ENCODE results near the gene SLC22A3.

The SLC22A3 gene

DNA sequence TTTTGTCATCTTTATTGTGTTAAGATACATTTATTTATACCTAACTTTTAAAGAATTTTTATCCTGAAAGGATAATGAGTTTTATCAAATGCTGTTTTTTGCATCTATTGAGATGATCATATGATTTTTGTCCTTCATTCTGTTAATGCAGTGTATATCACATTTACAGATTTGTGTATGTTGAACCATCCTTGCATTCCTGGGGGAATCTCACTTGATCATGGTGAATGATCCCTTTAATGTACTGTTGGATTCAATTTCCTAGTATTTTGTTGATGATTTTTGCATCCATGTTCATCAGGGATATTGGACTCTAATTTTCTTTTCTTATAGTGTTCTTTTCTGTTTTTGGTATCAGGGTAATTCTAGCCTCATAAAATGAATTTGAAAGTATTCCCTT is 38.5 kb upstream of the SLC22A3 start:
- TF ChIP-seq ZFX (IDR thresholded peaks at IDR 0.05) = no peak
- TF ChIP-seq, protein P1, sequence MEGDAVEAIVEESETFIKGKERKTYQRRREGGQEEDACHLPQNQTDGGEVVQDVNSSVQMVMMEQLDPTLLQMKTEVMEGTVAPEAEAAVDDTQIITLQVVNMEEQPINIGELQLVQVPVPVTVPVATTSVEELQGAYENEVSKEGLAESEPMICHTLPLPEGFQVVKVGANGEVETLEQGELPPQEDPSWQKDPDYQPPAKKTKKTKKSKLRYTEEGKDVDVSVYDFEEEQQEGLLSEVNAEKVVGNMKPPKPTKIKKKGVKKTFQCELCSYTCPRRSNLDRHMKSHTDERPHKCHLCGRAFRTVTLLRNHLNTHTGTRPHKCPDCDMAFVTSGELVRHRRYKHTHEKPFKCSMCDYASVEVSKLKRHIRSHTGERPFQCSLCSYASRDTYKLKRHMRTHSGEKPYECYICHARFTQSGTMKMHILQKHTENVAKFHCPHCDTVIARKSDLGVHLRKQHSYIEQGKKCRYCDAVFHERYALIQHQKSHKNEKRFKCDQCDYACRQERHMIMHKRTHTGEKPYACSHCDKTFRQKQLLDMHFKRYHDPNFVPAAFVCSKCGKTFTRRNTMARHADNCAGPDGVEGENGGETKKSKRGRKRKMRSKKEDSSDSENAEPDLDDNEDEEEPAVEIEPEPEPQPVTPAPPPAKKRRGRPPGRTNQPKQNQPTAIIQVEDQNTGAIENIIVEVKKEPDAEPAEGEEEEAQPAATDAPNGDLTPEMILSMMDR (conservative IDR thresholded peaks at IDR 0.05) = no peak
- H3K27ac ChIP-seq = no peak overlapping the region

DNA sequence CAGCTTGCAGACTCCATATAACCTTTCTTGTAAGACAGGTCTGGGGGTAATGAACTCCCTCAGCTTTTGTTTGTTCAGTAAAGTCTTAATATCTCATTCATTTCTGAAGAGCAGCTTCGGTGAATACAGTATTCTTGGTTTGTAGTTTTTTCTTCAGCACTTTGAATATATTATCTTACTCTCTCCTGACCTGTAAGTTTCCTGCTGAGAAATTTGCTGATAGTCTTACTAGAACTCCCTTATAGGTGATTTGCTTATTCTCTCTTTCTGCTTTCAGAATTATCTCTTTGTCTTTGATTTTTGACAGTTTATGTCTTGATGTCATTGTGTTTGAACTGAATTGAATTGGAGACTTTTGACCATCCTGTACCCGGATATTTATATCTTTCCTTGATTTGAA is 35.3 kb upstream of the SLC22A3 start:
- TF ChIP-seq ZFX (IDR thresholded peaks at IDR 0.05) = no peak
- TF ChIP-seq, protein P1 (conservative IDR thresholded peaks at IDR 0.05) = no peak
- no peak overlapping the region for H3K27ac ChIP-seq

GRCh38 chr6:160315310-160315709 is 32.9 kb upstream of the SLC22A3 start:
- H3K27ac ChIP-seq = no peak overlapping the region
- TF ChIP-seq ZFX (IDR thresholded peaks at IDR 0.05) = no peak
- TF ChIP-seq, protein P1 (conservative IDR thresholded peaks at IDR 0.05) = no peak

DNA sequence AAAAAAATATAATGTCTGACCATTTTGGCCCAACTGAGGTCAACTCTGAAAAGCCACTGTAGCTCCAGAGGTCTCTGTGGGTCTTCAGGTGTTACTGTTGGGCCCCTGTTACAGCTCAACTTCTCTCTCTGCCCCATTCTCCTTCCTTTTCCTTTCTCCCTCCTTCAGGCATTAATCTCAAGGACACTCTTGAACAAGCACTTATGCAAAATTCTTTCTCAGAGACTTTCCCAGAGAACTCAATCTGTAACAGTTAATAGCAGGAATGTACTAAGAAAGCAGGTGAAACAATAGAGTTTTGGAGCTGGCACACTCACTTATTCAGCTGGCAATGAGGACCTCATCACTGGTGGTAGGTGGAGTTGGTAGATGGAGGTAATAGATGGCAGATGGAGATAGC is 31.9 kb upstream of the SLC22A3 start:
- TF ChIP-seq, protein P1 (conservative IDR thresholded peaks at IDR 0.05) = no peak
- no peak for TF ChIP-seq ZFX (IDR thresholded peaks at IDR 0.05)
- H3K27ac ChIP-seq = no peak overlapping the region

DNA sequence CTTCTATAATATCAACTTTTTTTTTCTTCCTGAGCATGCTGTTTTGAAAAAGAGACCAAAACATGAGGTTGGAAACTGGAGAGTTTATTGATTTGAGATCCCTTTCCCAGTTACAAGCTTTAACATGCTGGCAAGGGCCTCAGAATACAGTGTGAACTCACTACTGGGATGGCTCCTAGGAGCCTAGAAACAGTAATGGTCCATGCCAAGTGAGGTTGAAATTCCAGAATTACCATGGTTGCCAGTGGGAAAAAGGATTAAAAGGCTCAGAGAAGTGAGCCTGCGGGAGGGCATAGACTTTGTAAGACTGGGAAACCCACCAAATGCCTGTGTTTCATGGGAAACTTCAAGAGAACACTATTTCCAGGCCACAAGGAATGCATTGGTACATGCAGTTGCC is 28.9 kb upstream of the SLC22A3 start:
- H3K27ac ChIP-seq = no peak overlapping the region
- TF ChIP-seq ZFX (IDR thresholded peaks at IDR 0.05) = no peak
- TF ChIP-seq, protein P1 (conservative IDR thresholded peaks at IDR 0.05) = no peak

DNA sequence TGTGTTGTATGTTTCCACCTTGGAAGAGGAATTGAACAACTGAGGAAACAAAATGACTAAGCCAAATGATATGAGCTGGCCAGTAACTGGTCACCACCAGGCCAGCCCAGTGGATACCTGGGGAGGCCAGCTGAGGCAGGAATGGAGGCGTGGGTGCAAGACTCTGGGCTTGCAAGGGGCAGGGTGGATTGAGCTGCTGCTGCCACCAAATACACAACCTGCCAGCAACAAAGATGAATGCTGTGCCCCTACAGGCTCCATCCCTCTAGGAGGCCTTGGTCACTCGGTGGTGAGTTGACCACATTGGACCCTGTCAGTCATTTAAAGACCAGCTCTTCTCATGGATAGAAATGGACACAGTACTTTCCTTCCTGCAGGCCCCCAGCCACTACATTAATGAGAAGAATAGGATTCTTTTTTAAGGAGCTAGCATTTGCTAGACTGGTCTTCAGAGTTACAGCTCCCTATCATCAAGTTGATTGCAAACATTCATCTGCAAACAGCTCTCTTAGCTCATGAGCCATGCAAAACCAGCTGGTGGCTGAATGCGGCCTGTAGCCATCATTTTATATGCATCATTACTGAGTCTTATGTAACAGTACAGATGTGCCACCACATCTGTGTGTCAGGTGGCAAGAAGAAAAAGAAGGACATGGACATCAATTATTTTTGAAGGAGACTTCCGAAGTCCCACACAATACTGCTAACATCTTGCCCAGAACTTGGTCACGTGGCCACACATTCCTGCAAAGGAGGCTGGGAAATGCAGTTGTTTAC is 26.3 kb upstream of the SLC22A3 start:
- H3K27ac ChIP-seq = no peak overlapping the region
- TF ChIP-seq, protein P1 (conservative IDR thresholded peaks at IDR 0.05) = no peak
- TF ChIP-seq ZFX (IDR thresholded peaks at IDR 0.05) = no peak

GRCh38 chr6:160327981-160328380 is 20.2 kb upstream of the SLC22A3 start:
- no peak overlapping the region for H3K27ac ChIP-seq
- TF ChIP-seq ZFX (IDR thresholded peaks at IDR 0.05) = no peak
- TF ChIP-seq, protein P1 (conservative IDR thresholded peaks at IDR 0.05) = no peak
